Measurements from ENCODE around the gene MN1.

Gene MN1

DNA sequence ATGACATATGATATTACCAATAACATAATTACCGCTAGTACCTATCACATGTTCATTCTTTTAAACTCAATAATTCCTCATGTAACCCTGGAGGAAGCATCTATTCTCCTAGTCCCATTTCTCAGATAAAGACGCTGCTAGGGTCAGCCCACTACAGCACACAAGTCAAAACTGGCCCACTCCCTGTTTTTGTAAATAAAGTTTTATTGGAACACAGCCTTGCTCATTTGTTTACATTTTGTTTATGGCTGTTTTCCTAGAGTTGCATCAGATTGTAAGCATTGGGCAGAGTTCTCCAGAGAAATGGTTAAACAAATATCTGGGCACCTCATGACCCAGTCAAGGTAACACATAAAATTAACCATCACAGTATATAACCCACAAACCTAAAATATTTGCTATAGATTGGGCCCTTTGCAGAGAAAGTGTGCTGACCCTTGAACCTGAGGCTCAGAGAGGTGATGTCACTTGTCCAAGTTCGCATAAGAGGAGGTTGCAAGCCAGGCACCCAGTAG is 36.8 kb downstream of the MN1 start:
- TF ChIP-seq, protein P1, sequence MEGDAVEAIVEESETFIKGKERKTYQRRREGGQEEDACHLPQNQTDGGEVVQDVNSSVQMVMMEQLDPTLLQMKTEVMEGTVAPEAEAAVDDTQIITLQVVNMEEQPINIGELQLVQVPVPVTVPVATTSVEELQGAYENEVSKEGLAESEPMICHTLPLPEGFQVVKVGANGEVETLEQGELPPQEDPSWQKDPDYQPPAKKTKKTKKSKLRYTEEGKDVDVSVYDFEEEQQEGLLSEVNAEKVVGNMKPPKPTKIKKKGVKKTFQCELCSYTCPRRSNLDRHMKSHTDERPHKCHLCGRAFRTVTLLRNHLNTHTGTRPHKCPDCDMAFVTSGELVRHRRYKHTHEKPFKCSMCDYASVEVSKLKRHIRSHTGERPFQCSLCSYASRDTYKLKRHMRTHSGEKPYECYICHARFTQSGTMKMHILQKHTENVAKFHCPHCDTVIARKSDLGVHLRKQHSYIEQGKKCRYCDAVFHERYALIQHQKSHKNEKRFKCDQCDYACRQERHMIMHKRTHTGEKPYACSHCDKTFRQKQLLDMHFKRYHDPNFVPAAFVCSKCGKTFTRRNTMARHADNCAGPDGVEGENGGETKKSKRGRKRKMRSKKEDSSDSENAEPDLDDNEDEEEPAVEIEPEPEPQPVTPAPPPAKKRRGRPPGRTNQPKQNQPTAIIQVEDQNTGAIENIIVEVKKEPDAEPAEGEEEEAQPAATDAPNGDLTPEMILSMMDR (IDR thresholded peaks at IDR 0.05): no peak
- no peaks in the 10 kb centered on the region for H3K4me1 ChIP-seq

DNA sequence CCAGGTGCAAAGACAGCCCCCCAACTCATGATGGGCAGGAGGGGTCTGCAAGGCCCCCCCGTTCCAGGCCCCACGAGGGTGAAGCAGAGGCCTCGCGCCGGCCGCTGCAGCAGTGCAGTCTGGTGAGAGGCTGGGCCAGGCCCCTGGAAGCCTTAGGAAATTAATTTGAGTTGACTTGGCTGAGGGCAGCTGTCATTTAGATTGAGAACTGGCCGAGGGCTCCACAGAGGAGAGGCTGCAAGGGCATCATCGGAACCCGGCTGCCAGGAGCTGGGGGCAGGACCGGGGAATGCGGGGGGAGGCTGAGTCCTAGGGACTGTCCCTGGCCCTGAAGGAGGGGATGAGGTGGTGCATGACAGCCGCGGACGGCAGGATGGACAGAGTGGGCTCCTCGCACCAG is 39.9 kb downstream of the MN1 start:
- TF ChIP-seq, protein P1 (IDR thresholded peaks at IDR 0.05): no peak
- Histone ChIP-seq H3K27me3 (ENCODE audit: control insufficient read depth, insufficient read depth, low read length) (no peaks in the 10 kb centered on the region), H3K4me2 (ENCODE audit: low read length) (no peak overlapping the region), H3K36me3 (ENCODE audit: control insufficient read depth, insufficient read depth, low read length) (no peaks in the 10 kb centered on the region), H3K79me2 (no peaks in the 10 kb centered on the region), H3K9ac (no peak overlapping the region), H3K9me3 (ENCODE audit: control insufficient read depth, low read length) (no peaks in the 10 kb centered on the region), H3K4me1 (no peaks in the 10 kb centered on the region), H2AFZ (no peak overlapping the region), H3K27ac (no peak overlapping the region), H3K4me3 (ENCODE audit: low read depth, low read length) (no peak overlapping the region)

More for the DNA sequence above, 36.8 kb downstream of the MN1 start:
- no peak overlapping the region for H3K4me2 ChIP-seq (ENCODE audit: low read length)
- no peak overlapping the region for H3K4me3 ChIP-seq (ENCODE audit: low read depth, low read length)
- H2AFZ ChIP-seq: no peak overlapping the region
- no peaks in the 10 kb centered on the region for H3K79me2 ChIP-seq
- H3K9ac ChIP-seq: no peak overlapping the region
- no peaks in the 10 kb centered on the region for H3K27me3 ChIP-seq (ENCODE audit: control insufficient read depth, insufficient read depth, low read length)
- no peak overlapping the region for H3K27ac ChIP-seq
- no peaks in the 10 kb centered on the region for H3K9me3 ChIP-seq (ENCODE audit: control insufficient read depth, low read length)
- H3K36me3 ChIP-seq (ENCODE audit: control insufficient read depth, insufficient read depth, low read length): no peaks in the 10 kb centered on the region

DNA sequence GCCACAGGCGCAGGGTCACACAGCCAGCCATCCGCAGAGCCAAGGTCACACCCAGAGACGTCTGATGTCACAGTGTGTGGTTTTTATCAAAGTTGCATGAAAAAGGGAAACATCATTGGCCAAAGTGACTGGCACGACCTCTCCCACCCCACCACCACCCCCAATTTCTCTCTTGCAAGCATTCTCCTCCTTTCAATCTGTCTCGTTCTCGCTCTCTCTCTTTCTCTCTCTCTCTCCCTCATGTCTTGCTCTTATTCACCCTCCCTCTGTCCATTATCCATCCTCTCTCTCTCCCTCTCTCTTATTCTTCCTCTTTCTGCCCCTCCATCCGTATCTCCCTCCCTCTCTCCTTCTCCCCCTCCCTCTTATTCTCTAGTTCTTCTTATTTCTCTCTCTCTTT is 40.6 kb downstream of the MN1 start:
- H3K9me3 ChIP-seq (ENCODE audit: control insufficient read depth, low read length): no peaks in the 10 kb centered on the region
- no peak overlapping the region for H3K4me2 ChIP-seq (ENCODE audit: low read length)
- no peaks in the 10 kb centered on the region for H3K36me3 ChIP-seq (ENCODE audit: control insufficient read depth, insufficient read depth, low read length)
- TF ChIP-seq, protein P1 (IDR thresholded peaks at IDR 0.05): no peak
- H3K4me1 ChIP-seq: no peaks in the 10 kb centered on the region
- no peak overlapping the region for H3K4me3 ChIP-seq (ENCODE audit: low read depth, low read length)
- no peaks in the 10 kb centered on the region for H3K79me2 ChIP-seq
- H3K9ac ChIP-seq: no peak overlapping the region
- H3K27ac ChIP-seq: no peak overlapping the region
- H2AFZ ChIP-seq: no peak overlapping the region
- H3K27me3 ChIP-seq (ENCODE audit: control insufficient read depth, insufficient read depth, low read length): no peaks in the 10 kb centered on the region

DNA sequence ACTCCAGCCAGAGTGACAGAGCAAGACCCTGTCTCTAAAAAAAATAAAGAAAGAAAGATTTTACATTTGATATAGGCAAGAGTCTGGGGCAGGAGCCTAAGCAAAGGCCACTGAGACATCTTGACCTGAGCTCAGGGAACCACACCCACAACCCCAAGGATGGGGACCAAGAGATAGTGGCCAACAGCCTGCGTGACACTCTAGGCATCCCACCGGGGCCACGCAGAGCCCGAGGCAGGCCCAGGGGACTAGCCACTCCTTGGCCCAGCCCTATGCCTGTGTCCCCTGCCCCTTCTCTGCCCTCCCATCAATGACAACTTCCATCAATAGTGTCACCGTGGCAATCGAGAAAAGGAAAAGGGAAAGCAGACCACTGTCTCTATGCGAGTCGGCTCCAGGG is 41.1 kb downstream of the MN1 start:
- H3K4me1 ChIP-seq: no peaks in the 10 kb centered on the region
- no peak overlapping the region for H3K27ac ChIP-seq
- no peak overlapping the region for H2AFZ ChIP-seq
- H3K79me2 ChIP-seq: no peaks in the 10 kb centered on the region
- H3K9me3 ChIP-seq (ENCODE audit: control insufficient read depth, low read length): no peaks in the 10 kb centered on the region
- H3K4me2 ChIP-seq (ENCODE audit: low read length): no peak overlapping the region
- H3K9ac ChIP-seq: no peak overlapping the region
- TF ChIP-seq, protein P1 (IDR thresholded peaks at IDR 0.05): no peak
- H3K27me3 ChIP-seq (ENCODE audit: control insufficient read depth, insufficient read depth, low read length): no peaks in the 10 kb centered on the region
- no peak overlapping the region for H3K4me3 ChIP-seq (ENCODE audit: low read depth, low read length)
- H3K36me3 ChIP-seq (ENCODE audit: control insufficient read depth, insufficient read depth, low read length): no peaks in the 10 kb centered on the region

DNA sequence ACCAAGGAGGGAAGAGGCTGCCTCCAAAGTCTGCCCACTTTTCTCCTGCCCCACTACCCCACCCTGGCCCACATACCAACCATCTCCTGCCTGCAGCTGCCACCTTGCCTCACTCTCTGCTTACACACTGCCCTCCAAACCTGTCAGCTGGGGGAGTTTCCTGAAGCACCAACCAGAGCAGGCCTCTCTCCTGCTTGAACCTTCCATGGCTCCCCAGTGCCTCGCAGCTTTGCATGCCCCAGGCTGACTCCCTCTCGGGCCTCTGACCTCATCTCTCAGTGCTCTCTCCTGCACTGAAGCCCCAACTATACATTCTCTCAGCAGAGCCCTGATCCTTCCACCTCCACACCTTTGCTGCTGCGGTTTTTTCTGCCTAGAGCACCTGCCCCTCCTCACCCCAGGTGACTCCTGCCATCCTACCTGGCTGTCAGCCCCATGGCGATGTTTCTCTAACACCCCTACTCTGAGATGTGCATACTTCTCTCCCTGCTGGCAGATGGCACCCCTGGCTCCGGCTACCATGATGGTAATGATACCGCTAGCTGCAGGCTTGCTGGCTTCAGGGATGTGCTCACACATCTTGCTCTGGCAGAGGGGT is 43.5 kb downstream of the MN1 start:
- no peak overlapping the region for H3K4me3 ChIP-seq (ENCODE audit: low read depth, low read length)
- H3K79me2 ChIP-seq: no peaks in the 10 kb centered on the region
- H3K4me2 ChIP-seq (ENCODE audit: low read length): no peak overlapping the region
- H3K27ac ChIP-seq: no peak overlapping the region
- H3K36me3 ChIP-seq (ENCODE audit: control insufficient read depth, insufficient read depth, low read length): no peaks in the 10 kb centered on the region
- no peaks in the 10 kb centered on the region for H3K4me1 ChIP-seq
- H3K27me3 ChIP-seq (ENCODE audit: control insufficient read depth, insufficient read depth, low read length): no peaks in the 10 kb centered on the region
- TF ChIP-seq, protein P1 (IDR thresholded peaks at IDR 0.05): no peak
- no peaks in the 10 kb centered on the region for H3K9me3 ChIP-seq (ENCODE audit: control insufficient read depth, low read length)
- no peak overlapping the region for H3K9ac ChIP-seq
- H2AFZ ChIP-seq: no peak overlapping the region
